Glomerular endothelial cell (primary cell): ENCODE data around the gene OR10D3. TPM values are rescaled to one million over a fixed set of nuclear protein-coding genes. Genes with fewer than 3 reads are reported as not detected.
"Not testable (repeated sequence)": the region's sequence is repeated elsewhere in the genome, so short reads cannot be mapped to it uniquely, and the experiment has no call there.

Experiments
- DNase-seq: peaks from one replicate; pipeline ENCODE4 v3.0.0-alpha.2; 2011; ENCODE audit warnings: low read depth, low spot score; ENCODE audit errors: extremely low read depth
- total RNA-seq: library from RNA; depleted of rRNA; stranded (reverse); fragments of >200 nt; gene quantifications from 2 replicates; pipeline ENCODE4 v1.2.3, GENCODE V29; 2015

OR10D3 gene
- total RNA-seq = not detected in 2 replicates

DNA sequence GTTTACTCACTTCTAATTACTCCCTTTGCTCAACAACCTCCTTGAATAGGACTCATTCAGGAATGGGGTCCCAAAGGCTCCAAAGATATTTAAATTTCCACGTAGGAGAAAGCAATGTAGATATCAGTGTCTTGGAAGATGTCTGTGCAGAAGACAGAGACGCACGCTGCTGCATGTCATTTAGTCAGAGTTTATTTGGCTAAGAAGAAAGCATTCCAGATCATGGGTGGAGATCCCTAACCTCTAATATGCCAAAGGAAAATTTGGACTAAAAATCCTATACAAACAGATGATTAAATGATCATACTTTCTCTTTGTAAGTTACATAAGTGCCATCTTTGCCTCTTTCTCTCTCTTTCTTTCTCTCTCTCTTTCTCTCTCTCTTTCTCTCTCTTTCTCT, at the start of gene OR10D3:
Gene OR10D3 (plus strand): TSS at position 278 of the 400 bp plus-strand sequence. CDS start 1,925 bp downstream, outside the sequence.
- DNase-seq = no peak

DNA sequence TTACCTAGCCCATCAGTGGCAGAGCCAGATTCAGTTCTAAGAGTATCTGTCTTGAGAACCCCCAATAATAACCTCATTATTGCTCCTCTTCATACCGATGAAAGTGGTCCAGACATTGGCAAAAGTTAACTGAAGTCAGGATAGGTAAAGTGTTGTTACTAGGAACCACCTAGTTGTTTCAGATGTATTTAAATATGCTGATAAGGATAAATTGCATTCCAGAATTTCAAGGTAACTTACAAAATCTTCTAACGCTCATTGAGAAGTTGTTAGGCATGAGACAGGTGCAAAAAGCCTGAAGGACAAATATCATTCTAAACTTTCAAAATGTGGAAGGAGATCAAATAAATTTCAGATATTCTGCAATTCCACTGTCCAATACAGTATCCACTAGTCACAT, 40.1 kb upstream of the OR10D3 start:
- no peak for DNase-seq

- no peak for DNase-seq
These were observed 35.2 kb upstream of the OR10D3 start for GRCh38 chr11:124147951-124148350.

GRCh38 chr11:124150684-124151083, 32.5 kb upstream of the OR10D3 start:
- DNase-seq = no peak

DNA sequence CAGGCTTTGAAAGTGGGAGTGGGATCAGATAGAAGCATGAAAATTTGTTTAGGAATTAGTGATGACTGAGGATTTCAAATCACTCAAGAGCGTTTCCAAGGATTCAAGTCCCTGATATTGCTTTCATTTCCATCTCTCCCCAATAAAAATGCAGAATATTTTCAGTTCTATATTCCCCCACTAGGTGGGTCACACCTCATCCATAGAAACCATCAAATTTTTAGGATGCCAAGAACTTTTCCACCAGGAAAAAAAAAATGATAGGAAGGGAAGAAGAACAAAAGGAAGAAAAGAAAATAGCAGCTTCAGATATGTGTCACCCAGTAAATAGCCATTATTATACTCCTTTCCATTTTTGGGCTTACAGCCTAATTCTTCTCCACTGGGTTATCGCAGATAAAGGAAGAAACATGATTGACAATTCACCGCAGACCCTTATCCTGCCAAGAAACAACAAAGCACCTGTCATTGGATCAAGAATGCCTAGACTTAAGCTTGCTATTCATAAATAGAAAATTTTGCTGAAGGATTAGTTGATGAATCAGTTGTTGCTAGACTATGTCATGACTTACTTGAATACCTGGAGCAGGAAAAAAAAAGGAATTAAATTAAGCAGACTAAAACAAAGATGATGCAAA, 30.3 kb upstream of the OR10D3 start:
- no peak for DNase-seq

GRCh38 chr11:124153821-124154220, 29.3 kb upstream of the OR10D3 start:
- no peak for DNase-seq

GRCh38 chr11:124159481-124159880, 23.7 kb upstream of the OR10D3 start:
- DNase-seq = no peak

DNA sequence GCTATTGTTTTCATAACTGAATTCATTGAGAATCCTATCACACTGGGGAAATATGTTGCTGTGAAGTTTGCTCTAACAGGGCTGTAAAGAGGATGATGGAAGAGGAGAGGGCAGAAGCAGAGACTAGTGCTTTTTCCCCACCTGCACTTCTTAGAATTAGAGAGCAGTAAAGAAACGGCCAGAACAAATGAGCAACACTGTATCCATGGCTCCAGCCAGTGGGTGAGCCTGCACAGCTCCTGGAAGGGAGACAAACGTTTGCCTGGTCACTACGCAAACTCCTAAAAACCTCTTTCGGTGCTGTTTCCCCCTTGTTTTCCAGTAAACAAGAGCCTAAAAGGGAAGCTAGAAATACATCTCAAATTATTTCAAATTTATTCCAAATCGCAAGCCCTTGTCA, 22.2 kb upstream of the OR10D3 start:
- no peak for DNase-seq

- DNase-seq = no peak
These were observed 15.3 kb upstream of the OR10D3 start for GRCh38 chr11:124167826-124168231.

- no peak for DNase-seq
These were observed 14.3 kb upstream of the OR10D3 start for GRCh38 chr11:124168796-124169195.

GRCh38 chr11:124170315-124170714, 12.8 kb upstream of the OR10D3 start:
- not testable (repeated sequence) for DNase-seq

GRCh38 chr11:124170801-124171586, 12.2 kb upstream of the OR10D3 start:
- DNase-seq = no peak

- DNase-seq = no peak
These were observed 11.0 kb upstream of the OR10D3 start for GRCh38 chr11:124172101-124172500.

GRCh38 chr11:124172599-124172998, 10.5 kb upstream of the OR10D3 start:
- DNase-seq = no peak

GRCh38 chr11:124174001-124174583, 9.1 kb upstream of the OR10D3 start:
- peak; percentile 73 for DNase-seq

DNA sequence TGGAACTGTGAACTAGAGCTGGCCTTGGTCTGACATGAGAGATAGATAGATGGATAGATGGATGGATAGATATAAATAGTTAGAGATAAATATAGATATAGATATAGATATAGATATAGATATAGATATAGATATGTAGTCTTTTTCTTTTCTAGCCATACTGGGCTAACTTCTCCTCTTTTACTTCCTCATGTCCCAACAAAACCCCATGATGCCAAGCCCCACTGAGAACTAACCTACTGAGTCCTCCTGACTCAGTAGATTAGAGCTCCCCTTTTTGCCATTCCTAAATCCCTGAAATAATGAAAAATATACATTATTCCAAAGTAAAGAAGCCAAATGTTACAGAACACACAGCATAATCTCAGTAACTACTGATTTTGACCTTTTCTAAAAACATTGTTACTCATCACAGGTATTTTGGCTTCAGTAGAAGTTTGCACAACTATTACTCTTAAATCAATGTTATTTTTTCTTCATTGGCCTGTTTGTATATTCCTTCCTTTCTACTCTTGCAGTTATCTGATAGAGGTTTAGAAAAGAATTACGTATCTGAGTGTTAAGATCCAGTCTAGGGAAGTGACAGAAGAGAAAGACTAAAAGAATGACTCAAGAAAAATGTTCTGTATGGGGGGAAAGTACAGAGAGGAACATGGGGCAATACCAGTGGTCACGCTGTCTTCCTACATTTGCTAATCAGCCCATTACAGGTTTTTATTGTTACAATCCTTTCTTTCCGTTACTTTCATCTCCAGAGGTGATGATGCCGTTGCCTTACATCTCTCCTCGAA, 6.0 kb upstream of the OR10D3 start:
- no peak for DNase-seq

DNA sequence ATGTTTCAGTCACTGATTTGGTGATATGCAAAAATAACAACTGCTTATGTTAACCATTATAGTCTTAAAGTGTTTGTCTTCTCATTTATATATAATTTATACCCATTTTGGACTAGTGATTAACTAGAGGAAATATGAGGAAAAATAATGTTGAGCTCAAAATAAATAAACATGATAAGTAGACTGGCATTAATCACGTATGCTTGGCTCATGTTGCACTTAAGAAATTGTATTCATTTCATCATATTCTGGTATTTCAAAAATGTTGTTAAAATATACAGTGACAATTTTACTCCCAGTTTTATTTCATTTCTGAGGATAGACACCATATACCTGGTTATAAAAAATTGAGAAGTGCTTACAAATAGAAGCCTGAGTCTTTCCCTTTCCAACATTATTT, 3.8 kb upstream of the OR10D3 start:
- no peak for DNase-seq

DNA sequence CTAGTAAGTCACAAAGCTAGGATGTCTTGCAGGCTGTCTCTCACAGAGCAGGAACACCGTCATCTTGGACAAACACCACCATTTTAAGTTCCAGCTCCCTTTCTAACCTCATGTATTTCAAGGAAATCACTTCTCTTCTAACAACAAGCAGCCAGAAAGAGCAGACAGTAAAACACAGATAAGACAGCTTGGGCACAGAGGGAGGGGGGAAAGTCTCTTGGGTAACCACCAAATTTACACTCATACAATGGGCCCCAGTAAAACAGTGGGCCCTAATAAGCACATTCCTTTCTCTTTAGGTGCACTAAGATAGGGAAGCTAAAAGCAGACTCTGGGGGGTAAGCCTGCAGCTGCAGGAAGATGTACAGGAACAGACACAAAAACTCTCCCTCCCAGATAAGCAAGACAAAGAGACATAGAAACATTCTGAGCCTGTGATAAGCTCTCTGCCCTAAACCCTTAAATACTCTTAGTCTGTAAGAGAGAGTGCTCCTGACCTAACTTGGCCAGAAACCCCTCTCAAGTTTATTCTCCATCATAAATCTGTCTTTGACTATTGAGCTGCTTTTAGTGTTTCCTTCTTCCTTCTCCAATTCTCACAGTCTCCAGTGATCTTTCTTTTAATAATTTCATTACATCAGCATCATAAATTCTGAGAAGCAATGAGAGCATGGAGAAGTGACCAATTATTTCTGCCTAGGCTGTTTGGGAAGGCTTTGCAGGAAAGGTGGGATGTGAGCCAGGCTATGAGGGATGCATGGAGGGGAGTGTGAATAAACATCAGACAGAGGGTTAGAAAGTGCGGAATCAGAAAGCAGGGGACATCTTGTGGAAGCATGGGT, 7.4 kb downstream of the OR10D3 start:
- DNase-seq = no peak

DNA sequence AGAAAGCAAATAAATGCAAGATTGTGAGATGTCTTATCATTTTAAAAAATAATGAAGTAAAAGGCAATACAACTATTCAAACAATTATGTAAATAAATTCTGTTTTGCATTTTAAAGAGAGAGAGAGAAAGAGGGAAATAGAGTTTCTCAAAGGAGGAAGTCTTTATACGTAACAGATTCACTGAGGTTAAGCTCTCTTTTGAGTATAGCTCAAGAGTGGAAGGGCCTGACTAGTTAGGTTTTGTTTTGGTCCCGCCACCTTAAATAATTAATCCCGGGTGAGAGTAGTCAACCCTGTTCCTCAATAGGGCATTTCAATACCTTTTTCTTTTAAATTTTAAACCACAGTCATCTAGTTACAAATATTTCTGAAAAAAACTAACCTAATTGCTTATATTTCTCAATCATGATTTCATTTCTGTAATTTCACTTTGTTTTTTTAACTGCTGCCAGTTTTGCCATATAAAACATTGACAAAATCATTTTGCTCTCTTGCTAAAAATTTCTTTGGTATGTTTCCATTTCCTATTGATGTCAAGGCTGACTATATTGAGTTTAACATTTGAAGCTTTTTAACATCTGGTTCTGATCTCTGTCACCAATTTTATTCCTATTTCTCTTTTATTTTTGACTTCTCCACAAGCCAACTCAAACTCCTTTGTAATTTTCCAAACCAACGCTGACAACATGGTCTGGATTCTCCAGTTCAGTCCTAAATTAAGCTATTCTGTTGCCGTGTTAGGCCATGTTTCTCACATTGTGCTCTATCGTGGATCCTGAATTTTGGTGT, 10.3 kb downstream of the OR10D3 start:
- DNase-seq = no peak
